CD14-positive monocyte (primary cell): ENCODE results near the gene LRRC28. TPM values are rescaled to one million over a fixed set of nuclear protein-coding genes. Genes with fewer than 3 reads are reported as not detected.

Experiments
- DNase-seq, 3 donors: peaks; one replicate each; pipeline ENCODE4 v3.0.0-alpha.2; 2011 to 2022
- H2AFZ ChIP-seq: 2 replicates; pipeline ENCODE4 v1.6.0; 2012; ENCODE audit warnings: mild to moderate bottlenecking, low read depth, low read length, inconsistent platforms; ENCODE audit not compliant: insufficient read depth, poor library complexity, severe bottlenecking
- H3K27ac ChIP-seq, 2 donors: 1 replicate in 1 of 2; 2 replicates in 1 of 2; pipeline ENCODE4 v1.5.1; 2012 to 2013; ENCODE audit warnings: low read length in 2 of 2, control low read depth in 1 of 2, inconsistent platforms in 1 of 2, low read depth in 1 of 2, mild to moderate bottlenecking in 1 of 2
- H3K27me3 ChIP-seq, 2 donors: one replicate each; pipeline versions ENCODE4 v1.6.0 to v1.6.1; 2011 to 2013; ENCODE audit warnings: low read length in 2 of 2; ENCODE audit not compliant: control insufficient read depth in 2 of 2, insufficient read depth in 2 of 2
- H3K36me3 ChIP-seq, 2 donors: replicated peaks in 1 of 2; 1 replicate in 1 of 2; 2 replicates in 1 of 2; pipeline versions ENCODE4 v1.5.1 to v1.6.1; 2012 to 2013; ENCODE audit warnings: low read length in 2 of 2, control low read depth in 1 of 2, inconsistent platforms in 1 of 2, mild to moderate bottlenecking in 1 of 2; ENCODE audit not compliant: insufficient read depth in 2 of 2, control insufficient read depth in 1 of 2
- H3K4me1 ChIP-seq, 2 donors: 1 replicate in 1 of 2; 2 replicates in 1 of 2; pipeline versions ENCODE4 v1.5.1 to v1.6.1; 2012 to 2013; ENCODE audit warnings: low read length in 2 of 2, control low read depth in 1 of 2, inconsistent platforms in 1 of 2, mild to moderate bottlenecking in 1 of 2, moderate library complexity in 1 of 2; ENCODE audit not compliant: insufficient read depth in 2 of 2, control insufficient read depth in 1 of 2
- H3K4me2 ChIP-seq: replicated peaks from 2 replicates; pipeline ENCODE3; 2012; ENCODE audit warnings: low read length, moderate library complexity, mild to moderate bottlenecking; ENCODE audit not compliant: poor library complexity, severe bottlenecking; ENCODE audit errors: extremely low read depth
- H3K4me3 ChIP-seq, 3 experiments: fragments of 200-600 bp in 1 of 3; sonication (generic) in 1 of 3; replicated peaks in 1 of 3; 1 replicate in 2 of 3; 2 replicates in 1 of 3; pipeline ENCODE4 v1.5.1; 2011 to 2013; ENCODE audit warnings: low read length in 3 of 3, mild to moderate bottlenecking in 3 of 3, control low read depth in 2 of 3, low read depth in 2 of 3, inconsistent platforms in 1 of 3, moderate library complexity in 1 of 3
- H3K79me2 ChIP-seq: 2 replicates; pipeline ENCODE4 v1.6.0; 2012; ENCODE audit warnings: mild to moderate bottlenecking, control low read depth, inconsistent platforms, low read length, moderate library complexity; ENCODE audit not compliant: insufficient read depth
- H3K9ac ChIP-seq: 2 replicates; pipeline ENCODE4 v1.6.0; 2017; ENCODE audit warnings: low read length, mild to moderate bottlenecking; ENCODE audit not compliant: insufficient read depth, poor library complexity, severe bottlenecking
- H3K9me3 ChIP-seq, 2 donors: replicated peaks in 1 of 2; 1 replicate in 1 of 2; 2 replicates in 1 of 2; pipeline versions ENCODE4 v1.5.1 to v1.6.1; 2012 to 2013; ENCODE audit warnings: low read length in 2 of 2, control low read depth in 1 of 2; ENCODE audit not compliant: control insufficient read depth in 1 of 2, insufficient read depth in 1 of 2
- H4K20me1 ChIP-seq: 2 replicates; pipeline ENCODE4 v1.6.0; 2012; ENCODE audit warnings: mild to moderate bottlenecking, low read length, control low read depth, moderate library complexity; ENCODE audit not compliant: insufficient read depth
- H3K27ac Mint-ChIP-seq, 7 donors: one replicate each; pipeline ENCODE4 v1.8.0; 2020; ENCODE audit warnings: mild to moderate bottlenecking in 7 of 7, mixed read lengths in 7 of 7, moderate library complexity in 6 of 7, inconsistent platforms in 2 of 7
- H3K27me3 Mint-ChIP-seq, 3 donors: one replicate each; pipeline ENCODE4 v1.8.0; 2021 to 2022; ENCODE audit warnings: low read depth in 3 of 3, mild to moderate bottlenecking in 3 of 3, mixed read lengths in 3 of 3, moderate library complexity in 3 of 3, inconsistent platforms in 1 of 3
- H3K36me3 Mint-ChIP-seq, 2 donors: one replicate each; pipeline ENCODE4 v1.8.0; 2020; ENCODE audit warnings: mixed read lengths in 2 of 2, inconsistent platforms in 1 of 2, mild to moderate bottlenecking in 1 of 2
- H3K4me1 Mint-ChIP-seq: one replicate; pipeline ENCODE4 v1.8.0; 2020; ENCODE audit warnings: mild to moderate bottlenecking, mixed read lengths
- H3K4me3 Mint-ChIP-seq, 2 donors: one replicate each; pipeline ENCODE4 v1.8.0; 2020; ENCODE audit warnings: mild to moderate bottlenecking in 2 of 2, mixed read lengths in 2 of 2, moderate library complexity in 1 of 2
- H3K9me3 Mint-ChIP-seq, 7 donors: one replicate each; pipeline ENCODE4 v1.8.0; 2020 to 2022; ENCODE audit warnings: mixed read lengths in 7 of 7, mild to moderate bottlenecking in 6 of 7, moderate library complexity in 6 of 7, inconsistent platforms in 2 of 7
- CTCF ChIP-seq: fragments of 200-600 bp; IDR thresholded peaks from one replicate; pipeline ENCODE4 v1.8.0; 2022; ENCODE audit warnings: antibody characterized with exemption, mild to moderate bottlenecking
- WGBS: methylation state at CpG from one replicate; pipeline ENCODE4 v1.1.5; 2013; ENCODE audit warnings: missing lambda C conversion rate; ENCODE audit not compliant: insufficient coverage; 5-methylcytosine and 5-hydroxymethylcytosine counted together
- intact Hi-C, 2 donors: fragments of 100-400 bp; cut with micrococcal nuclease; formaldehyde crosslinking; loops; one replicate each; pipeline versions ENCODE4 v1.15.0 to v1.15.1; 2023
- polyA plus RNA-seq, 3 donors: library from polyadenylated mRNA; depleted of rRNA in 1 of 3; unstranded in 2 of 3; stranded (reverse) in 1 of 3; fragments of 300-500 nt in 2 of 3; fragments of >200 nt in 1 of 3; fragmentation: Illumina TruSeq in 2 of 3; gene quantifications; 1 replicate in 2 of 3; 2 replicates in 1 of 3; pipeline ENCODE4 v1.2.3, GENCODE V29; 2012 to 2021

LRRC28 gene
- polyA plus RNA-seq, 3 donors = 18.6 to 25.3 (median 19.8) TPM

- intact Hi-C loops = no loop called here
- Histone ChIP-seq H3K27me3 (peaks cover 0 to 8% of the 10 kb centered on the region in 2 donors), H2AFZ (no peak overlapping the region), H3K4me3 (no peak overlapping the region), H3K9ac (no peak overlapping the region), H3K9me3 (no peaks in the 10 kb centered on the region), H3K36me3 (no peaks in the 10 kb centered on the region), H3K79me2 (no peaks in the 10 kb centered on the region), H3K27ac (no peak overlapping the region), H4K20me1 (no peaks in the 10 kb centered on the region), H3K4me1 (peaks cover 9 to 12% of the 10 kb centered on the region in 2 donors), H3K4me2 (no peak overlapping the region)
- Mint-ChIP-seq H3K36me3 (no peaks in the 10 kb centered on the region), H3K27ac (no peak overlapping the region), H3K9me3 (no peaks in the 10 kb centered on the region), H3K4me1 (peaks cover 22% of the 10 kb centered on the region), H3K4me3 (no peak overlapping the region), H3K27me3 (peaks cover 12 to 18% (median 14%) of the 10 kb centered on the region in 3 donors)
- WGBS = 93% methylated on average over 14 of the region's 21 CpGs
- DNase-seq = no peak
- TF ChIP-seq CTCF = no peak
Observed at GRCh38 chr15:99436542-99437314, 185.4 kb downstream of the LRRC28 start.

GRCh38 chr15:99437315-99438223 is 186.3 kb downstream of the LRRC28 start:
- Histone ChIP-seq H2AFZ (no peak overlapping the region), H3K36me3 (no peaks in the 10 kb centered on the region), H3K27ac (no peak overlapping the region), H3K79me2 (no peaks in the 10 kb centered on the region), H3K9me3 (no peaks in the 10 kb centered on the region), H3K9ac (no peak overlapping the region), H3K27me3 (peaks cover 0 to 8% of the 10 kb centered on the region in 2 donors), H3K4me3 (no peak overlapping the region), H4K20me1 (no peaks in the 10 kb centered on the region), H3K4me2 (no peak overlapping the region), H3K4me1 (peaks cover 9 to 12% of the 10 kb centered on the region in 2 donors)
- intact Hi-C loops = no loop called here
- Mint-ChIP-seq H3K4me3 (peak overlapping the region in 1 of 2 donors; percentile 45), H3K27me3 (peaks cover 12 to 20% (median 14%) of the 10 kb centered on the region in 3 donors), H3K36me3 (no peaks in the 10 kb centered on the region), H3K27ac (no peak overlapping the region), H3K9me3 (peaks cover 0 to 2% (median 0%) of the 10 kb centered on the region in 7 donors), H3K4me1 (peaks cover 21% of the 10 kb centered on the region)
- DNase-seq = no peak
- TF ChIP-seq CTCF = no peak
- 94% methylated on average over 19 of the region's 23 CpGs for WGBS
